HUES6 (cell line): ENCODE results near the gene PTN.
"Not testable (repeated sequence)": the region's sequence is repeated elsewhere in the genome, so short reads cannot be mapped to it uniquely, and the experiment has no call there.

ENCODE experiments used
- H3K27ac ChIP-seq: 2 replicates; pipeline ENCODE4 v1.7.0; 2013; ENCODE audit warnings: low read depth, mild to moderate bottlenecking, low read length, inconsistent platforms
- H3K27me3 ChIP-seq: 2 replicates; pipeline ENCODE4 v1.6.1; 2013; ENCODE audit warnings: low read length; ENCODE audit not compliant: control insufficient read depth, insufficient read depth
- H3K36me3 ChIP-seq: 2 replicates; pipeline ENCODE4 v1.6.1; 2013; ENCODE audit warnings: low read length; ENCODE audit not compliant: control insufficient read depth, insufficient read depth
- H3K4me1 ChIP-seq: 2 replicates; pipeline ENCODE4 v1.6.1; 2013; ENCODE audit warnings: low read length; ENCODE audit not compliant: control insufficient read depth, insufficient read depth
- H3K4me3 ChIP-seq: 2 replicates; pipeline ENCODE4 v1.5.1; 2013; ENCODE audit warnings: low read depth, low read length
- H3K9ac ChIP-seq: one replicate; pipeline ENCODE4 v1.6.1; 2013; ENCODE audit warnings: mild to moderate bottlenecking, low read length
- H3K9me3 ChIP-seq: 2 replicates; pipeline ENCODE4 v1.6.1; 2013; ENCODE audit warnings: low read depth, low read length; ENCODE audit not compliant: control insufficient read depth, insufficient read depth

PTN gene

GRCh38 chr7:137265480-137265879 is 78.1 kb downstream of the PTN start:
- H3K9ac ChIP-seq, H3K4me3 ChIP-seq, H3K9me3 ChIP-seq, H3K27me3 ChIP-seq, H3K36me3 ChIP-seq, H3K4me1 ChIP-seq, H3K27ac ChIP-seq: not testable (repeated sequence)

GRCh38 chr7:137262599-137262998 is 80.9 kb downstream of the PTN start:
- H3K4me1 ChIP-seq: peaks cover 33% of the 10 kb centered on the region; the same call in 1 of the 2 replicates
- H3K4me3 ChIP-seq: no peak overlapping the region
- peaks cover 4% of the 10 kb centered on the region; the same call in 1 of the 2 replicates for H3K9me3 ChIP-seq
- no peak overlapping the region for H3K27ac ChIP-seq
- H3K9ac ChIP-seq: no peak overlapping the region
- H3K27me3 ChIP-seq: no peaks in the 10 kb centered on the region
- no peaks in the 10 kb centered on the region for H3K36me3 ChIP-seq

DNA sequence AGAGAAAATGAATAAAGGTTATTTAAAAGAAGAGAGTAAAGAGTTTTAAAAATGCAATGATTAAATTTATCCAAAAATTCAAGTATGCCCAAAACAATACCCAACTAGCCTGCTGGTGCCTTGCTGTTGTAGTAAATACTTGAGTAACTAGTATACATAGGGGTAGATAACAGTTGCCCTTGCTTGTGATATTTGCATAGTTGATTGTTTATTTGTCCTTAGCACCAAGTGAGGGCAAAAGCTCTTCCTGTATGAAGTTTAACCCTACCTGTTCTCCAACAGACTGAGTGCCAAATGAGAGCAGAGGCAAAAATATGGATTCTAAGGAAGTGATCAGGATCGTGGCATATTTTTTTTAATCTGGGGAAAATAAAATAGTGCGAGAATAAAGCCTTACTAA is 85.0 kb downstream of the PTN start:
- H3K27me3 ChIP-seq: no peaks in the 10 kb centered on the region
- H3K4me1 ChIP-seq: peaks cover 29% of the 10 kb centered on the region; the same call in 1 of the 2 replicates
- H3K9ac ChIP-seq: no peak overlapping the region
- no peaks in the 10 kb centered on the region for H3K36me3 ChIP-seq
- peaks cover 4% of the 10 kb centered on the region; the same call in 1 of the 2 replicates for H3K9me3 ChIP-seq
- no peak overlapping the region for H3K4me3 ChIP-seq
- H3K27ac ChIP-seq: no peak overlapping the region

GRCh38 chr7:137254766-137255165 is 88.8 kb downstream of the PTN start:
- H3K27me3 ChIP-seq: no peaks in the 10 kb centered on the region
- H3K36me3 ChIP-seq: no peaks in the 10 kb centered on the region
- H3K4me1 ChIP-seq: peaks cover 17% of the 10 kb centered on the region; the same call in 1 of the 2 replicates
- H3K4me3 ChIP-seq: no peak overlapping the region
- no peaks in the 10 kb centered on the region for H3K9me3 ChIP-seq
- H3K9ac ChIP-seq: no peak overlapping the region
- no peak overlapping the region for H3K27ac ChIP-seq

DNA sequence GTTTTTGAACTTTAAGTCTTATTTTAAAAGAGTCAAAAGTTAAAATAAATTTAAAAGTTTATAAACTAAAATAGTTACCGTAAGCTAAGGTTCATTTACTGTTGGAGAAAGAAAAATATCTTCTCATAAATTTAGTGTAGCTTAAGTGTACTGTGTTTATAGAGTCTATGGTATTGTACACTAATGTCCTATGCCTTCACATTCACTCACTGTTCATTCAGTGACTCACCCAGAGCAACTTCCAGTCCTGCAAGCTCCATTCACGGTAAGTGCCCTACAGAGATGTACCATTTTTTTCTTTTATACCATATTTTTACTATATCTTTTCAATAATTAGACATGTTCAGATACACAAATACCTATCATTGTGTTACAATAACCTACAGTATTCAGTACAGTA is 97.6 kb downstream of the PTN start:
- no peak overlapping the region for H3K27ac ChIP-seq

DNA sequence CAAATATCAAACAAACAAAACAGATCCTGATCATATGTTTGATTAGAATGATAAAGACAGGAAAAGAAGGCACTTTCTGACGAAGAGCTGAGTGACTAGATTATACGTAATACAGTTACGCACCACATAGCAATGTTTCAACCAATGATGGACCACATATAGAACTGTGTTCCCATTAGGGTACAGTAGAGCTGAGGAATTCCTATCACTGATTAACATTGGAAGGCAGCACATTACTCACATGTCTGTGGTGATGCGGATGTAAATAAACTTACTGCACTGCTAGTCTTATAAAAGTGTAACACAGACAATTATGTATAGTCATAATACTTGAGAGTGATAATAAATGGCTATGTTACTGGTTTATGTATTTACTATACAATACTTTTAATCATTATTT is 98.3 kb downstream of the PTN start:
- Histone ChIP-seq H3K4me1 (peaks cover 11% of the 10 kb centered on the region; the same call in 1 of the 2 replicates), H3K27me3 (no peaks in the 10 kb centered on the region), H3K27ac (no peak overlapping the region; the same call in 1 of the 2 replicates), H3K9me3 (no peaks in the 10 kb centered on the region), H3K4me3 (no peak overlapping the region), H3K36me3 (no peaks in the 10 kb centered on the region), H3K9ac (no peak overlapping the region)

More for the DNA sequence above, 97.6 kb downstream of the PTN start:
- Histone ChIP-seq H3K4me1 (peaks cover 11% of the 10 kb centered on the region; the same call in 1 of the 2 replicates), H3K27me3 (no peaks in the 10 kb centered on the region), H3K9me3 (no peaks in the 10 kb centered on the region), H3K36me3 (no peaks in the 10 kb centered on the region), H3K9ac (no peak overlapping the region), H3K4me3 (no peak overlapping the region)

DNA sequence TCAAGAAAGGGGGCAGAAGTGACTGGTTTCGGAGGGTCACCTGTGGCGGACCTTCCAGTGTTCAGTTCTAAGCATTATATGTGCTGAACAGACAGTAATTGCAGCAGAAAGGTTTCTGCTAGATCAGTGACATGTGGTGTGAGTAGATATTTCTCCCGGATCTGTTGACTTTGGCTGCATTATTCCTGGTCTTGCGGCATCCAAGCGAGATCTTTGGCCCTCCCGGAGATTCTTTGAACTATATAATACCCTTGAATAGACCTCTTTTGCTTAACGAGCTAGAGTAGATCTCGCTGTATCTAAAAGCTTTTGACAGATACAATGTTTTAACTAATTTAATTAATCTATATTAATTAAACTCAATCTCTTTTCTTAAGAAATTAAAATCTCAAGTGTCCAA is 99.8 kb downstream of the PTN start:
- no peak overlapping the region for H3K4me3 ChIP-seq
- H3K27me3 ChIP-seq: no peaks in the 10 kb centered on the region
- H3K36me3 ChIP-seq: no peaks in the 10 kb centered on the region
- no peaks in the 10 kb centered on the region for H3K9me3 ChIP-seq
- peaks cover 11% of the 10 kb centered on the region; the same call in 1 of the 2 replicates for H3K4me1 ChIP-seq
- H3K27ac ChIP-seq: no peak overlapping the region
- H3K9ac ChIP-seq: no peak overlapping the region

DNA sequence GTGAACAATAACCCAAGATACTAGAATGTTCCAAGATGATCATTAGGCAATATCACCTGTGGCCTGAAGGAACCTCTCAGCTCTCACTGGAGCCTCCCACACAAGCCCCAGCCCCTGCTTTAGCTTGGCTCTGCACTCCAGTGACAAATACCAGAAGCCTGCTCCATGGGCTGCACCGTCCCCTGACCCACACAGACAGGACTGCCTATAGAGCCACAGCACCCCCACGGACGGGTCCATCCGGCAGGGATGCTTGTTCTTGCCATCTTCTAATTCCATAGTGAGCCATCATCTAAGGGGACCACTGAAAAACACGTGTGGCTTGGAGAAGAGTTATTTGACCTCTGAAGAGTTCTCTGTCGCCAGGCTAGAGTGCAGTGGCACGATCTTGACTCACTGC is 100.9 kb downstream of the PTN start:
- Histone ChIP-seq H3K9me3 (no peaks in the 10 kb centered on the region), H3K4me1 (peaks cover 11% of the 10 kb centered on the region; the same call in 1 of the 2 replicates), H3K36me3 (no peaks in the 10 kb centered on the region), H3K9ac (no peak overlapping the region), H3K27ac (no peak overlapping the region), H3K27me3 (no peaks in the 10 kb centered on the region), H3K4me3 (no peak overlapping the region)

- Histone ChIP-seq H3K4me3 (no peak overlapping the region), H3K27ac (no peak overlapping the region), H3K36me3 (no peaks in the 10 kb centered on the region), H3K27me3 (no peaks in the 10 kb centered on the region), H3K9me3 (no peaks in the 10 kb centered on the region), H3K9ac (no peak overlapping the region), H3K4me1 (peaks cover 11% of the 10 kb centered on the region; the same call in 1 of the 2 replicates)
These were observed 101.7 kb downstream of the PTN start for GRCh38 chr7:137241655-137242360.

DNA sequence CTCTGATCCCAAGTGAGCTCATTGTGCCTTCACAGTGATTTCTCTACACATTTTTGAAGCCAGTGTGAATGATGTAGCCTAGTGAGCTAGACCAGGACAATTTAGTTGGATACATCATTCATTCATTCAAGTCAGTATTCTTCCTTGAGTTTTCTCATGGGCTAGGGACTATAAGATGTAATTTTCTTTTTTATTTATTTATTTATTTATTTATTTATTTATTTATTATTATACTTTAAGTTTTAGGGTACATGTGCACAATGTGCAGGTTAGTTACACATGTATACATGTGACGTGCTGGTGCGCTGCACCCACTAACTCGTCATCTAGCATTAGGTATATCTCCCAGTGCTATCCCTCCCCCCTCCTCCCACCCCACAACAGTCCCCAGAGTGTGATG is 104.3 kb downstream of the PTN start:
- H3K27me3 ChIP-seq, H3K27ac ChIP-seq, H3K9ac ChIP-seq, H3K4me3 ChIP-seq, H3K4me1 ChIP-seq, H3K9me3 ChIP-seq, H3K36me3 ChIP-seq: not testable (repeated sequence)

GRCh38 chr7:137235434-137235833 is 108.1 kb downstream of the PTN start:
- Histone ChIP-seq H3K27me3 (no peaks in the 10 kb centered on the region), H3K9ac (no peak overlapping the region), H3K9me3 (no peaks in the 10 kb centered on the region), H3K4me1 (no peaks in the 10 kb centered on the region), H3K4me3 (no peak overlapping the region), H3K36me3 (no peaks in the 10 kb centered on the region), H3K27ac (no peak overlapping the region)
